Breast epithelium (tissue), 4 donors: Measurements from ENCODE around the gene SHB. TPM values are rescaled to one million over a fixed set of nuclear protein-coding genes. Genes with fewer than 3 reads are reported as not detected.

Experiments used
- DNase-seq, 2 donors: peaks; one replicate each; pipeline ENCODE4 v3.0.0-alpha.2; 2019; ENCODE audit warnings: low spot score in 2 of 2
- H3K27ac ChIP-seq, 2 donors: fragments of 200-600 bp; sonication (generic) in 1 of 2; one replicate each; pipeline ENCODE4 v1.5.1; 2016 to 2019; ENCODE audit warnings: mild to moderate bottlenecking in 1 of 2
- H3K27me3 ChIP-seq, 2 donors: fragments of 200-600 bp; sonication (generic) in 1 of 2; one replicate each; pipeline versions ENCODE4 v1.5.1 to v1.6.0; 2017 to 2019; ENCODE audit warnings: control low read depth in 1 of 2, mild to moderate bottlenecking in 1 of 2
- H3K36me3 ChIP-seq: fragments of 200-600 bp; one replicate; pipeline ENCODE4 v1.5.1; 2019
- H3K4me1 ChIP-seq, 2 donors: fragments of 200-600 bp; sonication (generic); one replicate each; pipeline ENCODE4 v1.5.1; 2016 to 2019; ENCODE audit warnings: control low read depth in 1 of 2
- H3K4me3 ChIP-seq, 3 donors: fragments of 200-600 bp; sonication (generic); 1 replicate in 2 of 3; 2 replicates in 1 of 3; pipeline ENCODE4 v1.5.1; 2016 to 2019; ENCODE audit warnings: mild to moderate bottlenecking in 3 of 3, moderate library complexity in 2 of 3
- H3K9me3 ChIP-seq, 2 donors: fragments of 200-600 bp; sonication (generic) in 1 of 2; one replicate each; pipeline ENCODE4 v1.5.1; 2016 to 2019; ENCODE audit warnings: control low read depth in 1 of 2
- POLR2A ChIP-seq: fragments of 450-650 bp; IDR thresholded peaks from one replicate; pipeline ENCODE4 v1.6.1; 2016; ENCODE audit warnings: antibody characterized with exemption, mild to moderate bottlenecking, moderate library complexity
- POLR2AphosphoS5 ChIP-seq, 3 donors: sonication (generic); formaldehyde crosslinking; IDR thresholded peaks; one replicate each; pipeline ENCODE4 v1.6.1; 2017; ENCODE audit warnings: antibody characterized with exemption in 3 of 3
- intact Hi-C: fragments of 100-400 bp; cut with DNase I; formaldehyde crosslinking; loops from one replicate; pipeline ENCODE4 v1.15.1; 2023; ENCODE audit warnings: low total_unique reads
- total RNA-seq, 3 donors: library from RNA; depleted of rRNA; stranded (reverse); fragments of >200 nt; gene quantifications; one replicate each; pipeline ENCODE4 v1.1.0, GENCODE V29; 2016
- TF ChIP-seq, protein P1 (sequence below), 3 donors: fragments of 450-650 bp; IDR thresholded peaks; one replicate each; pipeline ENCODE4 v1.5.1; 2016 to 2017; ENCODE audit warnings: antibody characterized with exemption in 3 of 3, mild to moderate bottlenecking in 3 of 3, moderate library complexity in 3 of 3

SHB gene
- total RNA-seq, 3 donors from 2014 or later = 3.8 to 18.7 (median 17.9) TPM

DNA sequence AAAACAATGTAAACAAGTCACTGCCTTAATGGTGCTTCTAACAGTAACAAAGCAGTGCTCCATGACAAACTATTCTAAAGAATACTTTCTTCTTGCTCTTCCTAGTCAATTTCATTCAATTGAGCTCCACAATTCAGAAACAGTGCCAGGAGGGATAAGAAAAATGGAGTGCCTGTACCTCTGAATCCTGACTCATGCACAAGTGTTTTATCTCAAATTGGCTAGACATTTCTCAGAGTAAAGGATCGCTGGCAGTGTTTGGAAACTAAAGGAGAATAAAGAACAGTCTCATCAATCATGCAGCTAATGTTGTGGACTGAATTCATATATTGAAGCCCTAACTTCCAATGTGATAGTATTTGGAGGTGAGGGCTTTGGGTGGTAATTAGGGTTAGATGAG is 192.7 kb downstream of the SHB start:
- Histone ChIP-seq H3K36me3 (no peaks in the 10 kb centered on the region), H3K9me3 (no peaks in the 10 kb centered on the region), H3K4me1 (no peaks in the 10 kb centered on the region), H3K27me3 (no peaks in the 10 kb centered on the region), H3K27ac (no peak overlapping the region), H3K4me3 (no peak overlapping the region)
- intact Hi-C loops = no loop called here
- DNase-seq = no peak
- TF ChIP-seq POLR2A (no peak), POLR2AphosphoS5 (IDR thresholded peaks at IDR 0.05) (no peak)
- TF ChIP-seq, protein P1, sequence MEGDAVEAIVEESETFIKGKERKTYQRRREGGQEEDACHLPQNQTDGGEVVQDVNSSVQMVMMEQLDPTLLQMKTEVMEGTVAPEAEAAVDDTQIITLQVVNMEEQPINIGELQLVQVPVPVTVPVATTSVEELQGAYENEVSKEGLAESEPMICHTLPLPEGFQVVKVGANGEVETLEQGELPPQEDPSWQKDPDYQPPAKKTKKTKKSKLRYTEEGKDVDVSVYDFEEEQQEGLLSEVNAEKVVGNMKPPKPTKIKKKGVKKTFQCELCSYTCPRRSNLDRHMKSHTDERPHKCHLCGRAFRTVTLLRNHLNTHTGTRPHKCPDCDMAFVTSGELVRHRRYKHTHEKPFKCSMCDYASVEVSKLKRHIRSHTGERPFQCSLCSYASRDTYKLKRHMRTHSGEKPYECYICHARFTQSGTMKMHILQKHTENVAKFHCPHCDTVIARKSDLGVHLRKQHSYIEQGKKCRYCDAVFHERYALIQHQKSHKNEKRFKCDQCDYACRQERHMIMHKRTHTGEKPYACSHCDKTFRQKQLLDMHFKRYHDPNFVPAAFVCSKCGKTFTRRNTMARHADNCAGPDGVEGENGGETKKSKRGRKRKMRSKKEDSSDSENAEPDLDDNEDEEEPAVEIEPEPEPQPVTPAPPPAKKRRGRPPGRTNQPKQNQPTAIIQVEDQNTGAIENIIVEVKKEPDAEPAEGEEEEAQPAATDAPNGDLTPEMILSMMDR (IDR thresholded peaks at IDR 0.05) = no peak

DNA sequence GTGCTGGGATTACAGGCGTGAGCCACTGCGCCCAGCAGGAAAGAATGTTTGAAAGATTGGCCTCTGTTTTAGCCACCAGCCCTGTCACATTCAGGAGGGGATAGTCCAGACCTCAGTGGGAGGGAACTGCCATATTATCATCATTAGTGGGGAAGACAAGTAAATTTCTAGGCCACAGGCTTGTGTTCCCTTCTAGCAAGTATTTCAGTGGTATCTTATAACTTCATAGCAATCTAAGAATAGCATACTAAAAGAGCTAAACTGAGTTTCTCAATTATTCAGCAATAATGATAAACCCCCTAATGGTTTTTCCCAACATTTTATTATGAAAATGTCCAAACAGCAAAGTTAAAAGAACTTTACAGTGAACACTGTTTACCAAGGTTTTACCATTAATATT is 195.1 kb downstream of the SHB start:
- no peak for DNase-seq
- no peaks in the 10 kb centered on the region for H3K36me3 ChIP-seq
- H3K27me3 ChIP-seq = no peaks in the 10 kb centered on the region
- H3K4me3 ChIP-seq = no peak overlapping the region
- TF ChIP-seq POLR2AphosphoS5 (IDR thresholded peaks at IDR 0.05) (no peak), POLR2A (no peak)
- TF ChIP-seq, protein P1 (IDR thresholded peaks at IDR 0.05) = no peak
- H3K4me1 ChIP-seq = no peaks in the 10 kb centered on the region
- H3K9me3 ChIP-seq = no peaks in the 10 kb centered on the region
- H3K27ac ChIP-seq = no peak overlapping the region
- intact Hi-C loops = no loop called here

DNA sequence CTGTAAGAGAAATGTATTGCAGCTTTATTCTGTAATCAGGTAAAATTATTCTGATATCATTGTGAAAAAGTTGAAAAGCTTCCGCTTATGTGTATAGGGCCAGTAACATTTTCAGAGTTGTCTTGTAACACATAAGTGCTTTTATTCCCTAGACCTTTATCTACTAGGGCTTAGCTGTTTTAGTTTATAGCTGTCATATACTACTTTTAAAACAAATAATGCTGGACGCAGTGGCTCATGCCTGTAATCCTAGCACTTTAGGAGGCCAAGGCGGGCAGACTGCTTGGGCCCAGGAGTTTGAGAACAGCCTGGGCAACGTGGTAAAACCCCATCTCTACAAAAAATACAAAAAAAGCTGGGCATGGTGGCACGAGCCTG is 198.2 kb downstream of the SHB start:
- Histone ChIP-seq H3K4me3 (no peak overlapping the region), H3K36me3 (no peaks in the 10 kb centered on the region), H3K27ac (no peak overlapping the region), H3K4me1 (no peaks in the 10 kb centered on the region), H3K27me3 (no peaks in the 10 kb centered on the region), H3K9me3 (no peaks in the 10 kb centered on the region)
- DNase-seq = no peak
- intact Hi-C loops = no loop called here
- TF ChIP-seq POLR2A (no peak), POLR2AphosphoS5 (IDR thresholded peaks at IDR 0.05) (no peak)
- TF ChIP-seq, protein P1 (IDR thresholded peaks at IDR 0.05) = no peak

DNA sequence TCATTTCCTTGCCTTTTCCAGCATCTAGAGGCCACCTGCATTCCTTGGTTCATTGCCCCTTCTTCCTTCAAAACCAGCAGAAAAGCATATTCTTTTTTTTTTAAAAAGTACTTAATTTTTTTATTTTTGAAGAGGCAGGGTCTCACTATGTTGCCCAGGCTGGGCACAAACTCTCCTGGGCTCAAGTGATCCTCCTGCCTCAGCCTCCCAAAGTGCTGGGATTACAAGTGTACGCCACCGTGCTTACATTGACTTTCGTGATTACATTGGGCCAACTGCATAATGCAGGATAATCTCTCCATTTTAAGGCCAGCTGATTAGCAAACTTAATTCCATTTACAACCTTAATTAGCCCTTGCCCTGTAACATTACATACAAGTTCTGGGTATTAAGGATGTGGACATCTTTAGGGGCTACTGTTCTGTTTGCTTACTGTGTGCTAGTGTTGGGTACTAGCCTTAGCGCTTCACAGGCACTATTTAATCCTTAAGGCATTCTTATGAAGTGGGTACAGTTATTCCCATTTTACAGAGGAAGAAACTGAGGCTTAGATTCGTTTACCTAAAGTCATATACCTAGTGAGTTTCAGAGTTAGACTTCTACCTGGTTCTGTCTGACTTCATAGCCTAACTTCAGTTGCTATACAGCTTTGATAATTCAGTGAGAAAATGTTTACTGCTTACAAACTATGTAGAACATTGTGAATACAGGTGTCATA is 198.8 kb downstream of the SHB start:
- no peak for DNase-seq
- TF ChIP-seq POLR2AphosphoS5 (IDR thresholded peaks at IDR 0.05) (no peak), POLR2A (no peak)
- TF ChIP-seq, protein P1 (IDR thresholded peaks at IDR 0.05) = no peak
- H3K4me1 ChIP-seq = no peaks in the 10 kb centered on the region
- intact Hi-C loops = no loop called here
- no peaks in the 10 kb centered on the region for H3K9me3 ChIP-seq
- H3K36me3 ChIP-seq = no peaks in the 10 kb centered on the region
- H3K27me3 ChIP-seq = no peaks in the 10 kb centered on the region
- H3K27ac ChIP-seq = no peak overlapping the region
- H3K4me3 ChIP-seq = no peak overlapping the region

Other genes with a start within 250 kb of the SHB start
- 10 to 100 TPM; 22.5 to 43.7 (median 30.8) TPM for gene SLC25A51, start 165.1 kb downstream of the SHB start, total RNA-seq